HG03139 (cell line): ENCODE measurements around the gene DUSP2.

Experiments
- ATAC-seq: cut with Tn5 transposase; IDR thresholded peaks from one replicate; pipeline ENCODE4 v1.9.1; 2021; ENCODE audit not compliant: unreplicated experiment

The DUSP2 gene

GRCh38 chr2:96116424-96116878 is 28.8 kb downstream of the DUSP2 start, which contains the start of gene ADRA2B:
TSS of gene ADRA2B (minus strand) at chr2:96116571. CDS start at chr2:96116149, 422 bp downstream.
- ATAC-seq = peak; percentile 45

- ATAC-seq = no peak
Measured at GRCh38 chr2:96115631-96116423, 29.4 kb downstream of the DUSP2 start.

GRCh38 chr2:96114903-96115581 is 30.2 kb downstream of the DUSP2 start:
- no peak for ATAC-seq

- no peak for ATAC-seq
Measured at GRCh38 chr2:96114546-96114902, 30.7 kb downstream of the DUSP2 start.

- no peak for ATAC-seq
Measured at GRCh38 chr2:96113951-96114350, 31.3 kb downstream of the DUSP2 start.

GRCh38 chr2:96113367-96113677 is 31.9 kb downstream of the DUSP2 start:
- ATAC-seq = no peak

- no peak for ATAC-seq
Measured at GRCh38 chr2:96112501-96113366, 32.5 kb downstream of the DUSP2 start.

- ATAC-seq = no peak
Measured at GRCh38 chr2:96111823-96112500, 33.3 kb downstream of the DUSP2 start.

GRCh38 chr2:96111257-96111640 is 34.0 kb downstream of the DUSP2 start:
- ATAC-seq = no peak

GRCh38 chr2:96110621-96111256 is 34.5 kb downstream of the DUSP2 start:
- ATAC-seq = no peak

GRCh38 chr2:96109931-96110511 is 35.2 kb downstream of the DUSP2 start:
- ATAC-seq = no peak

GRCh38 chr2:96109361-96109680 is 35.9 kb downstream of the DUSP2 start:
- no peak for ATAC-seq

- ATAC-seq = no peak
Measured at GRCh38 chr2:96108541-96109360, 36.5 kb downstream of the DUSP2 start.

GRCh38 chr2:96108151-96108540 is 37.1 kb downstream of the DUSP2 start:
- no peak for ATAC-seq

GRCh38 chr2:96107708-96108065 is 37.6 kb downstream of the DUSP2 start:
- no peak for ATAC-seq

GRCh38 chr2:96106991-96107707 is 38.1 kb downstream of the DUSP2 start:
- ATAC-seq = no peak

GRCh38 chr2:96105994-96106715 is 39.1 kb downstream of the DUSP2 start:
- ATAC-seq = no peak

- no peak for ATAC-seq
Measured at GRCh38 chr2:96105152-96105915, 39.9 kb downstream of the DUSP2 start.
